Right atrium auricular region (tissue), 2 donors: ENCODE measurements around the gene SPATC1L. TPM values are rescaled to one million over a fixed set of nuclear protein-coding genes. Genes with fewer than 3 reads are reported as not detected.
A peak's percentile ranks its signal among the peaks of the same experiment; 100 is the strongest.

ENCODE experiments used
- DNase-seq: peaks from one replicate; pipeline ENCODE4 v3.0.0-alpha.2; 2019; ENCODE audit warnings: low spot score
- H3K27ac ChIP-seq, 2 donors: fragments of 200-600 bp; sonication (generic); 1 replicate in 1 of 2; 2 replicates in 1 of 2; pipeline ENCODE4 v1.5.1; 2016 to 2019
- H3K27me3 ChIP-seq, 2 donors: fragments of 200-600 bp; sonication (generic); one replicate each; pipeline versions ENCODE4 v1.5.1 to v1.6.0; 2017 to 2019
- H3K36me3 ChIP-seq: fragments of 200-600 bp; sonication (generic); one replicate; pipeline ENCODE4 v1.5.1; 2016
- H3K4me1 ChIP-seq, 2 donors: fragments of 200-600 bp; sonication (generic); one replicate each; pipeline versions ENCODE4 v1.5.1 to v1.6.0; 2017 to 2019
- H3K4me3 ChIP-seq, 2 donors: fragments of 200-600 bp; sonication (generic); 1 replicate in 1 of 2; 2 replicates in 1 of 2; pipeline ENCODE4 v1.5.1; 2017 to 2019; ENCODE audit warnings: mild to moderate bottlenecking in 1 of 2, moderate library complexity in 1 of 2
- H3K9me3 ChIP-seq, 2 donors: fragments of 200-600 bp; sonication (generic); one replicate each; pipeline ENCODE4 v1.5.1; 2019
- total RNA-seq, 2 donors: library from RNA; depleted of rRNA; stranded (reverse); fragments of >200 nt; gene quantifications; one replicate each; pipeline ENCODE4 v1.1.0, GENCODE V29; 2016
- TF ChIP-seq, protein P1 (sequence below), 2 donors: fragments of 200-600 bp; sonication (generic); IDR thresholded peaks; one replicate each; pipeline ENCODE4 v1.5.1; 2019; ENCODE audit warnings: antibody characterized with exemption in 2 of 2

Gene SPATC1L
- total RNA-seq, 2 donors from 2014 or later = 8.7 to 12.5 TPM

DNA sequence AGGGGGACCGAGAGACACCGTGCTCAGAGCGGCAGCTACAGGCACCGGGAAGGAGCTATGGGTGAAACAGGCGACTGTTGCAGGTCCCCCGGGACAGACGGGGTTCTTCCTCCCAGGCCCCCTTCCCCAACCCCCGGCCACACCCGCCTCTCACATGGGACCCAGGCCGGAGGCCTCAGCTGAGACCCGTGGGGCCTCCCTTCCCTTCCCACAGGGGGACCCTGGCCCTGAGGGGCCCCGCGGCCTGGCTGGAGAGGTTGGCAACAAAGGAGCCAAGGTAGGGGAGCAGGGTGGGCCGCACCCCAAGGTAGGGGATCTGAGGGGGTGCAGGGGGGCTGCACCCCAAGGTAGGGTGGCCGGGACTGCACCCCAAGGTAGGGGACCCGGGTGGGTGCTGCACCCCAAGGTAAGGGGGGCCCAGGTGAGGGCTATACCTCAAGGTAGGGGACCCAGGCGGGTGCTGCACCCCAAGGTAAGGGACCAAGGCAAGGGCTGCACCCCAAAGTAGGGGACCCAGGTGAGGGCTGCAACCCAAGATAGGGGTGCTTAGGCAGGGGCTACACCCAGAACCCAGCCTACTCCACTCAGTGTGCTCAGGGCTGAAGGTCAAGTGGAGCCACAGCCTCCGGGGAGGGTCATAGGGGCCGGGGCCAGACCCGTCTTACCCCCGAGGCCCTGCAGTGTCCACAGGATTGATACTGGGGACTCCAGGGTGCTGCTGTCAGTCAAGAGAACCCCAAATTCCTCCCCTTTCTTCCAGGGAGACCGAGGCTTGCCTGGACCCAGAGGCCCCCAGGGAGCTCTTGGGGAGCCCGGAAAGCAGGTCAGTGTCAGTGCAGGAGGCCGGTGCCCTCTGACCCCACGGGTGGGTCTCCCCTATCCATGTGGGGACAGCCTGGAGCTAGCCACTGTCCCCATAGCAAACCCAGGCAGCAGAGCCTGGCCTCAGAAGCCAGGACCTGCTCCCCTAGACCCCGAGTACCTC, 63.7 kb downstream of the SPATC1L start:
- peak; percentile 50 for DNase-seq
- TF ChIP-seq, protein P1, sequence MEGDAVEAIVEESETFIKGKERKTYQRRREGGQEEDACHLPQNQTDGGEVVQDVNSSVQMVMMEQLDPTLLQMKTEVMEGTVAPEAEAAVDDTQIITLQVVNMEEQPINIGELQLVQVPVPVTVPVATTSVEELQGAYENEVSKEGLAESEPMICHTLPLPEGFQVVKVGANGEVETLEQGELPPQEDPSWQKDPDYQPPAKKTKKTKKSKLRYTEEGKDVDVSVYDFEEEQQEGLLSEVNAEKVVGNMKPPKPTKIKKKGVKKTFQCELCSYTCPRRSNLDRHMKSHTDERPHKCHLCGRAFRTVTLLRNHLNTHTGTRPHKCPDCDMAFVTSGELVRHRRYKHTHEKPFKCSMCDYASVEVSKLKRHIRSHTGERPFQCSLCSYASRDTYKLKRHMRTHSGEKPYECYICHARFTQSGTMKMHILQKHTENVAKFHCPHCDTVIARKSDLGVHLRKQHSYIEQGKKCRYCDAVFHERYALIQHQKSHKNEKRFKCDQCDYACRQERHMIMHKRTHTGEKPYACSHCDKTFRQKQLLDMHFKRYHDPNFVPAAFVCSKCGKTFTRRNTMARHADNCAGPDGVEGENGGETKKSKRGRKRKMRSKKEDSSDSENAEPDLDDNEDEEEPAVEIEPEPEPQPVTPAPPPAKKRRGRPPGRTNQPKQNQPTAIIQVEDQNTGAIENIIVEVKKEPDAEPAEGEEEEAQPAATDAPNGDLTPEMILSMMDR (IDR thresholded peaks at IDR 0.05) = no peak
- Histone ChIP-seq H3K27ac (no peak overlapping the region), H3K36me3 (peaks cover 90% of the 10 kb centered on the region), H3K9me3 (no peaks in the 10 kb centered on the region), H3K4me3 (no peak overlapping the region), H3K4me1 (no peaks in the 10 kb centered on the region), H3K27me3 (no peaks in the 10 kb centered on the region)

DNA sequence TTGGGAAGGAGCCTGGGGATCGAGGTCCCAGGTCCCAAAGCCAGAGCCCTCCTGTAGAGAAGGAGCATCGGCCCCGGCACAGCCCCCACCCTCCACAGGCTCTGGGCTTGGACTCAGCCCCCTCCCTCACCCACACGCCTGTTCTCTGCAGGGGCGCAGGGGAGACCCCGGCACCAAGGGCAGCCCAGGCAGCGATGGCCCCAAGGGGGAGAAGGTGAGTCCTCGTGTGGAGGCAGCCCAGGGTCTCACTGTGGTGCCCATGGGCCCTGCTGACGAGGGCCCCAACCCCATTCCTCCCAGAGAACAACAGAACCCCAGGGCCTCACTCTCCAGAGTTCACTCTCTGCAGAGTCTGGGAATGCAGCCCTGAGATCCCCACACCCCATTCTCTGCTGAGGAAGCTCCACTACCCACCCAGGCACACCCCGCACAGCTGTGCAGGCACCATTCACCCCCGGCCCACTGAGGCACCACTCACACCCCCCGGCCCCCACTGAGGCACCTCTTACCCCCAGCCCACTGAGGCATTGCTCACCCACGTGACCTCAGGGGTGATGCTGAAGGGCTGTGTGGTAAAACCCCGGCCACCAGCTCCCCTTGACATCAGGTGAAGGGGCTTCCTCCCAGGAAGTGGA, 64.5 kb downstream of the SPATC1L start:
- Histone ChIP-seq H3K27me3 (no peaks in the 10 kb centered on the region), H3K27ac (no peak overlapping the region), H3K9me3 (peaks cover 0 to 4% of the 10 kb centered on the region in 2 donors), H3K36me3 (peaks cover 90% of the 10 kb centered on the region), H3K4me3 (no peak overlapping the region), H3K4me1 (no peaks in the 10 kb centered on the region)
- TF ChIP-seq, protein P1 (IDR thresholded peaks at IDR 0.05) = no peak
- DNase-seq = no peak

DNA sequence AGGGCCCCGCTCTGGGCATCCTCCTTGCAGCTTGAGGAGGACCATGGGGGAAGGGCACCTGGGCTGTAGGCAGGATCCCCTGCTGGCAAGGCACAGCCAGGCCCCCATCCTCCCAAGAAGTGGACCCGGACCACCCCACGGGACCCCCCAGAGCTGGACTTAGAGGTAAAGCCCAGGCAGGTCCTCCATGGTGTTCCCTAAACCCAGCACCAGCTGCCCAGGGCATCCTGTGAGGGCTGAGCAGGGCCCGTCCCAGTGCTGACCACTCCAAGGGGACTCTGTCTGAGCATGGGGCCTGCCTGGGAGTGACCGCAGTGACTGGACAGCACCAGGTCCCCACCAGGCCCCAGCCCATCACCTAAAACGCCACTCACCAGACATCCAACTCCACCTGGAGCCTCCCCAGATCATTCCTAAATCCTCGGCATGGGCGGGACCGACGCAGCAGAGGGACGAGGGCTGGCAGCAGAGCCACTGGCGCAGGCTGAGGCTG, 65.1 kb downstream of the SPATC1L start:
- Histone ChIP-seq H3K27ac (no peak overlapping the region), H3K27me3 (no peaks in the 10 kb centered on the region), H3K4me3 (no peak overlapping the region), H3K4me1 (no peaks in the 10 kb centered on the region), H3K9me3 (peaks cover 0 to 6% of the 10 kb centered on the region in 2 donors), H3K36me3 (peaks cover 91% of the 10 kb centered on the region)
- DNase-seq = no peak
- TF ChIP-seq, protein P1 (IDR thresholded peaks at IDR 0.05) = no peak

DNA sequence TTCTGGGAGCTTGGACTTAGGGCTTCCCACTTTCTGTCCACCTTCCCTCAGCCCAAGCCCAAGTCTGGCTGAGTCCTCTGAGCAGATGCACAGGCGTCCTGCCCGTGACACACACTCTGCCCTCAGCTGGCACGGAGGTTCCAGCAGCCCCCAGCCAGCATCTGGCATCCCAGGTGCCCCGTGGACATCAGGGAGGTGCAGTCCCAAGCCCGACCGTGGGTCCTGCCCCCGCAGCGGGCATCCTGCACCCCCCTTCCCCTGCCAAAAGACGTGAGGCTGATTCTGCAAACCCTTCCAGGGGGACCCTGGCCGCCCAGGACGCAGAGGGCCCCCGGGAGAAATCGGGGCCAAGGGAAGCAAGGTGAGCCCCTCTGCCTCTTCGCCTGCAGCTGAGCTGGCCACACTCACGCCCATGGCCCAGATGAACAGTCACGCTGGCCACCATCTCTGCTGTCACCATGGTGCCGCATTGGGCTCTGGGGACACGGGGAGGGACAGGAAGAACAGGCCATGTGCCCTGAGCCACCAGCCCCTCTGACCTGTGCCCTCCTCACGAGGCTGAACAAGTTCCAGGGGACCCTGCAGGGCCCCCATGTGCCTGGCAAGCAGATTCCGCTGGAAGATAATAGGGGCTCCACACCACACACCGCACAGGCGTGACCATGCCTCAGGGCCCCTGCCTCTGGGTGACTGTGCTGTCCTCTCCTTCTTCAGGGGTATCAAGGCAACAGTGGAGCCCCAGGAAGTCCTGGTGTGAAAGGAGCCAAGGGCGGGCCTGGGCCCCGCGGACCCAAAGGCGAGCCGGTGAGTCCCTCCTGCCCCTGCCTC, 65.7 kb downstream of the SPATC1L start:
- no peak overlapping the region for H3K4me3 ChIP-seq
- H3K27me3 ChIP-seq = no peaks in the 10 kb centered on the region
- H3K27ac ChIP-seq = no peak overlapping the region
- no peak for DNase-seq
- peaks cover 97% of the 10 kb centered on the region for H3K36me3 ChIP-seq
- TF ChIP-seq, protein P1 (IDR thresholded peaks at IDR 0.05) = no peak
- no peaks in the 10 kb centered on the region for H3K4me1 ChIP-seq
- peaks cover 0 to 6% of the 10 kb centered on the region in 2 donors for H3K9me3 ChIP-seq

DNA sequence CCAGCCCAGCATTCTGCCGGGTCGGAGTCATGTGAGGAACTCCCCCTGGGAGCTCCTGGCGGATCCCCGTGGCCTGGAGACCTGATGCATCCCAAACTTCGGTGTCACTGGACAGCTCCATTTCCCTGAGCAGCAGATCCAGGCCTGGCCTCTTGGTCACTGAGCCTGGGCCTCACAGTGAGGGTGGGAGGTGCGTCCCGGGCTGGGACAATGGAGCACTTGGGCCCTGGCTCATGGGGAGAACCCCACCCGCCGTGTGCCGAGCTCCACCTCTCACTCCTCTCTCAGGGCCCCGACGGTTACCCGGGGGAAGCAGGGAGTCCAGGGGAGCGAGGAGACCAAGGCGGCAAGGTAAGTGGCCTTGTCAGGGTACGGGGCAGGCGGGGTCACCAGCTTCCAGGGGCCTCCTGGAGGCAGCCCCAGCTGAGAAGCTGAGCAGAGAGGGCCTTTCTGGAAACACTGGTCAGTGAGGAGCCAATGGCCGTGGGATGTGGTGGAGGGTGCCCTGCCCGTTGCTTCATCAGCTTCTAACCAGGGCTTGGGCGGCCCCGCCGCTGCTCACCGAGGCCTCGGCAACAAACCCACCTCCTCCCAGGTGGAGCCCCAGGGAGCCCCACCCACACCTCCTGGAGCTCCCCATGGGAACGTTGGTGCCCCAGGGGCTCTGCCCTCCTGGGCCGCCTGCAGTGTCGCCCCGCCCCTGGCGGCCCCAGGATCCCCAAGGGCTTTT, 66.5 kb downstream of the SPATC1L start:
- H3K36me3 ChIP-seq = peaks cover 98% of the 10 kb centered on the region

More for the DNA sequence above, 66.5 kb downstream of the SPATC1L start:
- no peak overlapping the region for H3K4me3 ChIP-seq
- TF ChIP-seq, protein P1 (IDR thresholded peaks at IDR 0.05) = no peak
- H3K27me3 ChIP-seq = no peaks in the 10 kb centered on the region
- no peak for DNase-seq
- H3K9me3 ChIP-seq = peaks cover 0 to 6% of the 10 kb centered on the region in 2 donors
- H3K27ac ChIP-seq = no peak overlapping the region
- H3K4me1 ChIP-seq = no peaks in the 10 kb centered on the region
